Measurements from ENCODE around the gene USP26. TPM values are rescaled to one million over a fixed set of nuclear protein-coding genes. Genes with fewer than 3 reads are reported as not detected.
A peak's percentile ranks its signal among the peaks of the same experiment; 100 is the strongest.

USP26 gene
- total and polyA plus RNA-seq, 3 donors from 2014 or later, result 1.0 to 5.8 (median 1.9) TPM

GRCh38 chrX:133005042-133005441 lies 91.9 kb downstream of the USP26 start:
- 30 to 35% methylated on average over 2 of the region's 2 CpGs for WGBS, 2 donors
- no peak overlapping the region for H3K4me3 ChIP-seq
- H3K27ac ChIP-seq, result no peak overlapping the region
- H3K36me3 ChIP-seq (ENCODE audit: low read depth, missing control alignments), result no peaks in the 10 kb centered on the region
- no peaks in the 10 kb centered on the region for H3K9me3 ChIP-seq
- no peaks in the 10 kb centered on the region for H3K27me3 ChIP-seq
- intact Hi-C loops (cut with DNase I; ENCODE audit: low total_unique reads), result no loop called here
- TF ChIP-seq CTCF (IDR thresholded peaks at IDR 0.05) (peak in 2 of 3 experiments; percentile 25 to 44), POLR2A (IDR thresholded peaks at IDR 0.05) (no peak)
- DNase-seq, result no peak
- H3K4me1 ChIP-seq, result no peaks in the 10 kb centered on the region

- no peaks in the 10 kb centered on the region for H3K9me3 ChIP-seq
- H3K36me3 ChIP-seq (ENCODE audit: low read depth, missing control alignments), result no peaks in the 10 kb centered on the region
- TF ChIP-seq POLR2A (IDR thresholded peaks at IDR 0.05) (no peak), CTCF (IDR thresholded peaks at IDR 0.05) (no peak)
- no peak for DNase-seq
- H3K4me3 ChIP-seq, result no peak overlapping the region
- H3K27me3 ChIP-seq, result no peaks in the 10 kb centered on the region
- no peaks in the 10 kb centered on the region for H3K4me1 ChIP-seq
- WGBS, 2 donors, result 89 to 91% methylated on average over 1 of the region's 1 CpG
- no peak overlapping the region for H3K27ac ChIP-seq
- intact Hi-C loops (cut with DNase I; ENCODE audit: low total_unique reads), result no loop called here
Observed at GRCh38 chrX:132999209-132999608, 97.7 kb downstream of the USP26 start.

DNA sequence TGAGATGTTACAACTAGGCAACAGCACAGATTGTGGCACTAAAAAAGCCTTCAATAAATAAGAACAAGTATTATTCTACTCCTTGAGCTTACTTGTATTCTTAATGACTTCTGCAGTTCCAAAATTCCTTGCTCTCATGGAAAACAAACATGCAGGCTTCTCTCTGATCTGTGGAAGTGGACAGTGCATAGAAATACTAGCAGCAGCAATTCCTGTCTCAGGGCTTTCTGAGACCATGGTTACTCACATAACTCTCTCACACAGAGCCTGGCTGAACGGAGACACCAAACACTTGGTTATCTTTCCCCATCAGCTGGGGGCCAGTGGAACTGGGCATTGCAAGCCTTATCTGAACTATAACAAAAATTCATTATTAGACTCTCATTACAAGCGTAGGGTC lies 106.1 kb downstream of the USP26 start:
- TF ChIP-seq POLR2A (IDR thresholded peaks at IDR 0.05), result no peak
- TF ChIP-seq CTCF (IDR thresholded peaks at IDR 0.05), result no peak
- H3K36me3 ChIP-seq (ENCODE audit: low read depth, missing control alignments), result no peaks in the 10 kb centered on the region
- H3K27ac ChIP-seq, result no peak overlapping the region
- no peak overlapping the region for H3K4me3 ChIP-seq
- 100% methylated on average over 1 to 2 of the region's 2 CpGs for WGBS, 2 donors
- intact Hi-C loops (cut with DNase I; ENCODE audit: low total_unique reads), result no loop called here
- DNase-seq, result no peak
- no peaks in the 10 kb centered on the region for H3K27me3 ChIP-seq
- H3K4me1 ChIP-seq, result no peaks in the 10 kb centered on the region
- no peaks in the 10 kb centered on the region for H3K9me3 ChIP-seq

GRCh38 chrX:132986556-132986955 lies 110.4 kb downstream of the USP26 start:
- intact Hi-C loops (cut with DNase I; ENCODE audit: low total_unique reads), result no loop called here
- Histone ChIP-seq H3K27ac (no peak overlapping the region), H3K27me3 (no peaks in the 10 kb centered on the region), H3K36me3 (ENCODE audit: low read depth, missing control alignments) (no peaks in the 10 kb centered on the region), H3K4me1 (no peaks in the 10 kb centered on the region), H3K4me3 (no peak overlapping the region), H3K9me3 (no peaks in the 10 kb centered on the region)
- no peak for DNase-seq
- TF ChIP-seq CTCF (IDR thresholded peaks at IDR 0.05) (no peak), POLR2A (IDR thresholded peaks at IDR 0.05) (no peak)

DNA sequence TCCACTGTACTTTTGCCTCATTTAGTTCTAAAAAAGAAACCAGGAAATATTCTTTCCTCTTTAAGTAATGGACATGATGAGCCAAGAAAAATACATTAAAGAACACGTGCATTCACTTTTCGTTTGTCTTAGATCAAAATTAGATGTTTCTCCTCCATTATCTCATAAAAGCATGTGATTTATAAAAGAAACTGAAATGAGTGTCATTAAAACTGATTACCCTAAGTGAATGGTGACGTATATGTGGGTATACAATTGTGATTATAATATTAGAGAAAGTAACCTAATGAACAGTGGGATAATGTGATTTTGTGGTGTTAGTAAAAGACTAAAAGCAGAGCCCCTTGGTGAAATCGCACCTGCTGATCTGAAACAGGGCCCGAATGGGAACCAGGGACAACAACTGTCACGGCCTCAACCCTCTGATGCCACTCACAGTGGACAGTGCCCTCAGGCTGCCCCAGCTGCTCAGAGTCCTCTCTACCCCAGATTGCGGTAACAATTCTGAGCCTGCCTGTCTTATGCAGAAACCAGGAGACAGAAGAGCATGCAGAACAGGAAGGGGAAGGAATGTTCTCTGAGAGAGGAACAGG lies 112.8 kb downstream of the USP26 start:
- H3K4me3 ChIP-seq, result no peak overlapping the region
- intact Hi-C loops (cut with DNase I; ENCODE audit: low total_unique reads), result no loop called here
- TF ChIP-seq POLR2A (IDR thresholded peaks at IDR 0.05) (no peak), CTCF (IDR thresholded peaks at IDR 0.05) (no peak)
- no peak overlapping the region for H3K27ac ChIP-seq
- H3K27me3 ChIP-seq, result no peaks in the 10 kb centered on the region
- no peaks in the 10 kb centered on the region for H3K36me3 ChIP-seq (ENCODE audit: low read depth, missing control alignments)
- H3K9me3 ChIP-seq, result no peaks in the 10 kb centered on the region
- H3K4me1 ChIP-seq, result no peaks in the 10 kb centered on the region
- 85 to 92% methylated on average over 6 to 7 of the region's 7 CpGs for WGBS, 2 donors
- DNase-seq, result no peak
